ENCODE data around the gene NABP1. TPM values are rescaled to one million over a fixed set of nuclear protein-coding genes. Genes with fewer than 3 reads are reported as not detected.

NABP1 gene
- total RNA-seq, 6 experiments from 2014 or later = 5.2 to 28.2 (median 20.7) TPM

DNA sequence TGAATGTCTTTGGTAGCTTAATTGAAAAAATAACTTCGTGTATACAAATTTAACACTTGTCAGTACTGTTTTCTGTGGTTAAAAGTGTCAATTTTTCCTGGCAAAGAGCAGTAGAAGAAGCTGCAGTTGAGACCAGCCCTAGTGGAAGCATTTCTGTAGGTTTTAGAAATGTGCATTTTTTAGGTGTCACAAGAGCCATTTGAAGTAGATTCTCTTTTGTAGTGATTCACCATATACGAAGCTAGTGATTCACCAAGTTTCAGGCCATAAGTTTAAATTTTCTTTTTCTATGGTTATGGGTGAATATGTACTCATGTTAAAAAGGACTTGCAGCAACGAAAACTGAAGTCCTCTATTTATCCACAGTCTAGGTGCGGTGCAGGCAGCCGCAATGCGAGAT lies 4.2 kb downstream of the NABP1 start:
- WGBS (ENCODE audit: insufficient coverage, low coverage, low lambda C conversion rate, missing lambda C conversion rate) = 69% methylated on average over 3 of the region's 6 CpGs
- Histone ChIP-seq H3K27me3 (no peaks in the 10 kb centered on the region), H3K36me3 (peaks cover 0 to 46% (median 17%) of the 10 kb centered on the region in 4 donors), H3K9me3 (no peaks in the 10 kb centered on the region), H3K27ac (no peak overlapping the region), H3K4me1 (peaks cover 0 to under 1% (median 0%) of the 10 kb centered on the region in 4 donors), H3K4me3 (no peak overlapping the region)
- DNase-seq (no peak), ATAC-seq (no peak)
- intact Hi-C loops (cut with DNase I) = no loop called here
- no peak for TF ChIP-seq CTCF (IDR thresholded peaks at IDR 0.05)
- no peak for TF ChIP-seq POLR2A (IDR thresholded peaks at IDR 0.05)

DNA sequence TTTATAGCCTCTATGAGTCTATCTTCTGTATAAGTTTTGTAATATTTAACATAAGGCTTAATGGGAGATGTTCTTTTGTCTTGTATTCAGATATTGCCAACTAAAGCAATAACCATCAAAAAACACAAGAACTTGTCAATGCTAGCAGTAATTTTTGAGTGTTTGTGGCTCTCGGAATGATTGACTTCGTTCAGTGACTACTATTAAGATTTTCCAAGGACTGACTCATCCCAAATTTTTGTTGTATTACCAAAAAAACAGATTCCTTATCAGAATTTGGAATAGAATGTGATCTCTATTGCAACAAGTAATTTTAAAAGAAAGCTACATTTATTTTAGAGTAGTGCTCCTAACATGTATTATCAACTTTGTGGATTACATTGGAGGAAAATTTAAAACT lies 8.1 kb downstream of the NABP1 start:
- Histone ChIP-seq H3K36me3 (peaks cover 0 to 46% (median 17%) of the 10 kb centered on the region in 4 donors), H3K9me3 (no peaks in the 10 kb centered on the region), H3K27ac (no peak overlapping the region), H3K4me1 (peaks cover 0 to 18% (median 0%) of the 10 kb centered on the region in 4 donors), H3K4me3 (no peak overlapping the region), H3K27me3 (no peaks in the 10 kb centered on the region)
- TF ChIP-seq CTCF (IDR thresholded peaks at IDR 0.05) (no peak), POLR2A (IDR thresholded peaks at IDR 0.05) (no peak)
- ATAC-seq (no peak), DNase-seq (no peak)
- intact Hi-C loops (cut with DNase I) = no loop called here
- 82% methylated on average over 2 of the region's 2 CpGs for WGBS (ENCODE audit: insufficient coverage, low coverage, low lambda C conversion rate, missing lambda C conversion rate)

- TF ChIP-seq CTCF (IDR thresholded peaks at IDR 0.05) = no peak
- 88% methylated on average over 1 of the region's 1 CpG for WGBS (ENCODE audit: insufficient coverage, low coverage, low lambda C conversion rate, missing lambda C conversion rate)
- H3K36me3 ChIP-seq = peaks cover 0 to 46% (median 17%) of the 10 kb centered on the region in 4 donors
These were observed 8.8 kb downstream of the NABP1 start for GRCh38 chr2:191686729-191687128.

DNA sequence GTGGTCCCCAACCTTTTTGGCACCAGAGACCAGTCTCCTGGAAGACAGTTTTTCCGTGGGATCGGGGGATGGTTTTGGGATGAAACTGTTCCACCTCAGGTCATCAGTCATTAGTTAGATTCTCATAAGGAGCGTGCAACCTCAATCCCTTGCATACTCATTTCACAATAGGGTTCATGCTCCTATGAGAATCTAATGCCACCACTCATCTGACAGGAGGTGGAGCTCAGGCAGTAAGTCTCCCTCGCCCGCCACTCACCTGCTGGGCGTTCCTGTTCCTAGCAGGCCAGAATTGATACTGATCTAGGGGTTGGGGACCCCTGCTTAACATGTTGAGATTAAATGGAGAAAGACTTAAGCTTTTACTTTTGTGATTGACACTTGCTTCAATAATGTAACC lies 9.9 kb downstream of the NABP1 start:
- 86% methylated on average over 5 of the region's 6 CpGs for WGBS (ENCODE audit: insufficient coverage, low coverage, low lambda C conversion rate, missing lambda C conversion rate)
- no peak overlapping the region for H3K4me3 ChIP-seq
- no peaks in the 10 kb centered on the region for H3K9me3 ChIP-seq
- peaks cover 0 to 34% (median 12%) of the 10 kb centered on the region in 4 donors for H3K36me3 ChIP-seq
- TF ChIP-seq POLR2A (IDR thresholded peaks at IDR 0.05) (no peak), CTCF (IDR thresholded peaks at IDR 0.05) (no peak)
- no peak for ATAC-seq
- H3K27ac ChIP-seq = no peak overlapping the region
- H3K27me3 ChIP-seq = no peaks in the 10 kb centered on the region
- intact Hi-C loops (cut with DNase I) = no loop called here
- DNase-seq = no peak
- peaks cover 0 to 18% (median 0%) of the 10 kb centered on the region in 4 donors for H3K4me1 ChIP-seq

More at GRCh38 chr2:191686729-191687128, 8.8 kb downstream of the NABP1 start:
- no peak overlapping the region for H3K27ac ChIP-seq
- intact Hi-C loops (cut with DNase I) = no loop called here
- no peak overlapping the region for H3K4me3 ChIP-seq
- H3K27me3 ChIP-seq = no peaks in the 10 kb centered on the region
- H3K9me3 ChIP-seq = no peaks in the 10 kb centered on the region
- H3K4me1 ChIP-seq = peaks cover 0 to 18% (median 0%) of the 10 kb centered on the region in 4 donors
- ATAC-seq (no peak), DNase-seq (no peak)

Measured in right lobe of liver (tissue), 6 donors.